ENCODE data around the gene MAB21L3. TPM values are rescaled to one million over a fixed set of nuclear protein-coding genes. Genes with fewer than 3 reads are reported as not detected.
A peak's percentile ranks its signal among the peaks of the same experiment; 100 is the strongest.

The MAB21L3 gene
- total RNA-seq, 1 donor from 2014 or later: 0.46 TPM

DNA sequence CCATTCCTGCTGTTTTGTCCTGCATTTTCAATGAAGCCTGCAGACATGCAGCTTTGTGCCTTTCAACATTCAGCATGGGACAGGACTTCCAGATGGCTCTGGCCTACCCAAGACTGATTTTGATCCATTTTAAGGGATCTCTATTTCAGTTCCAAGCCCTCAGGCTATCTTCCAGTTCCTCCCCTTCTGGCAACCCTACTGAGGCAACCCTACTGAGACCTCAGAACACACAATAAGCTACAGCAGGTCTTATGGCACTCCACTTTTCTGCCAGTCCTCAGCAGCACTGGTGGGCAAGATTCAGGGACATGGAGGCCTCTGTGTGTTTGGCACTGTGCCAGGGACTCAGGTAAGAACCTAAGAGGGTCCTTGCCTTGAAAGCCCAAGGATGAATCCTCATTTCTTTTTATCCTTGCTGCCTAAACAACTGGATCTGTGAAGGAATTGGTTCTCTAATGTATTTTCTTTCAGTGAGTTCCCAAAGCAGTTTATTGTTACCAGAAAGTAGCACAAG is 50.7 kb downstream of the MAB21L3 start:
- ATAC-seq: no peak
- Histone ChIP-seq H3K36me3 (no peaks in the 10 kb centered on the region), H3K4me1 (no peaks in the 10 kb centered on the region), H3K9me3 (no peaks in the 10 kb centered on the region), H3K27ac (no peak overlapping the region), H3K27me3 (no peaks in the 10 kb centered on the region), H3K4me3 (no peak overlapping the region)
- DNase-seq: no peak
- intact Hi-C loops (cut with DNase I): loop anchor here (10.0 kb wide), 1 partner anchor 333 kb away; no protein-coding TSS in a partner anchor
- TF ChIP-seq, protein P1, sequence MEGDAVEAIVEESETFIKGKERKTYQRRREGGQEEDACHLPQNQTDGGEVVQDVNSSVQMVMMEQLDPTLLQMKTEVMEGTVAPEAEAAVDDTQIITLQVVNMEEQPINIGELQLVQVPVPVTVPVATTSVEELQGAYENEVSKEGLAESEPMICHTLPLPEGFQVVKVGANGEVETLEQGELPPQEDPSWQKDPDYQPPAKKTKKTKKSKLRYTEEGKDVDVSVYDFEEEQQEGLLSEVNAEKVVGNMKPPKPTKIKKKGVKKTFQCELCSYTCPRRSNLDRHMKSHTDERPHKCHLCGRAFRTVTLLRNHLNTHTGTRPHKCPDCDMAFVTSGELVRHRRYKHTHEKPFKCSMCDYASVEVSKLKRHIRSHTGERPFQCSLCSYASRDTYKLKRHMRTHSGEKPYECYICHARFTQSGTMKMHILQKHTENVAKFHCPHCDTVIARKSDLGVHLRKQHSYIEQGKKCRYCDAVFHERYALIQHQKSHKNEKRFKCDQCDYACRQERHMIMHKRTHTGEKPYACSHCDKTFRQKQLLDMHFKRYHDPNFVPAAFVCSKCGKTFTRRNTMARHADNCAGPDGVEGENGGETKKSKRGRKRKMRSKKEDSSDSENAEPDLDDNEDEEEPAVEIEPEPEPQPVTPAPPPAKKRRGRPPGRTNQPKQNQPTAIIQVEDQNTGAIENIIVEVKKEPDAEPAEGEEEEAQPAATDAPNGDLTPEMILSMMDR (IDR thresholded peaks at IDR 0.05): no peak

DNA sequence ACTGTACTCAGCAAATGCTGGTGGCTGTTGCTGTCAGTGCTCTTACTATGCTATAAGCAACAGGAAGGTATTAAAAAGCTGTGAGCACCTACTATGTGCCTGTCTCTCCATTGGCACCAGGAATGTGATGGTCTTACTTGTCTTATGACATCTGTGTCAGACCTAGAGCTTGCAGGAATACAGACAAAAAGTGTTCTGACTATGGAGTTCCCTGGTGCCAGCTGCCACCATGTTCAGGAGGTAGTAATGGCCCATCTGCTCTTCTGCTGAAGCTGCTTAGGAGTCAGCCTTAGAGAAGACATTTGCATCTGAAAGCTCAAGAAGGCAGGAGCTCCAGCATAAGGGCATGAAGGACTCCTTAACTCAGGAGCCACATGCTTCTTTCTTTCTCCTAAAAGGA is 52.3 kb downstream of the MAB21L3 start:
- no peak overlapping the region for H3K4me3 ChIP-seq
- H3K36me3 ChIP-seq: no peaks in the 10 kb centered on the region
- peaks cover 6% of the 10 kb centered on the region for H3K4me1 ChIP-seq
- H3K27me3 ChIP-seq: no peaks in the 10 kb centered on the region
- no peak for DNase-seq
- intact Hi-C loops (cut with DNase I): loop anchor here (10.0 kb wide), 1 partner anchor 331 kb away; no protein-coding TSS in a partner anchor
- no peak overlapping the region for H3K27ac ChIP-seq
- no peak for ATAC-seq
- H3K9me3 ChIP-seq: no peaks in the 10 kb centered on the region
- TF ChIP-seq, protein P1 (IDR thresholded peaks at IDR 0.05): no peak

DNA sequence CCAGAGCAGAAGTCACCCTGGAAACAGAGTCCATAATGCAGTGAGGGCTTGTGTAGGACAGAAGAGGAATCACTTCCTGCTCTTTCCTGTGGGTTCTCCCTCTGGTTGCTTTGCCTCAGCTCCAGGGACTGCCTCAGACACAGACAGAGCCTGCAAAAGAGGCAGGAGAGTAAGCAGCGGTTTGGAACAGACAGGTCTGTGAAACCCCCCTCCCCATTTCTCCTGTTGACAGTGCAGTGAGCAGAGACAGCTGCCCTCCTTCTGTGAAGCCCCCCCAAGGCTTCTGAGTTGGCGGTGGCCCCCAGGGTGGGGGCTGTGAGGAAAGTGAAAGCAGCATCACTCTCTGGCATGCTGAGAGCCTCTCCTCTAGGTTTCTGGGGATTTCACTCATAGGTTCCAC is 53.0 kb downstream of the MAB21L3 start:
- H3K36me3 ChIP-seq: no peaks in the 10 kb centered on the region
- DNase-seq (no peak), ATAC-seq (no peak)
- intact Hi-C loops (cut with DNase I): loop anchor here (10.0 kb wide), 1 partner anchor 331 kb away; no protein-coding TSS in a partner anchor
- peak overlapping the region; percentile 31 for H3K27ac ChIP-seq
- no peak overlapping the region for H3K4me3 ChIP-seq
- no peaks in the 10 kb centered on the region for H3K9me3 ChIP-seq
- TF ChIP-seq, protein P1 (IDR thresholded peaks at IDR 0.05): no peak
- peaks cover 6% of the 10 kb centered on the region for H3K4me1 ChIP-seq
- no peaks in the 10 kb centered on the region for H3K27me3 ChIP-seq

DNA sequence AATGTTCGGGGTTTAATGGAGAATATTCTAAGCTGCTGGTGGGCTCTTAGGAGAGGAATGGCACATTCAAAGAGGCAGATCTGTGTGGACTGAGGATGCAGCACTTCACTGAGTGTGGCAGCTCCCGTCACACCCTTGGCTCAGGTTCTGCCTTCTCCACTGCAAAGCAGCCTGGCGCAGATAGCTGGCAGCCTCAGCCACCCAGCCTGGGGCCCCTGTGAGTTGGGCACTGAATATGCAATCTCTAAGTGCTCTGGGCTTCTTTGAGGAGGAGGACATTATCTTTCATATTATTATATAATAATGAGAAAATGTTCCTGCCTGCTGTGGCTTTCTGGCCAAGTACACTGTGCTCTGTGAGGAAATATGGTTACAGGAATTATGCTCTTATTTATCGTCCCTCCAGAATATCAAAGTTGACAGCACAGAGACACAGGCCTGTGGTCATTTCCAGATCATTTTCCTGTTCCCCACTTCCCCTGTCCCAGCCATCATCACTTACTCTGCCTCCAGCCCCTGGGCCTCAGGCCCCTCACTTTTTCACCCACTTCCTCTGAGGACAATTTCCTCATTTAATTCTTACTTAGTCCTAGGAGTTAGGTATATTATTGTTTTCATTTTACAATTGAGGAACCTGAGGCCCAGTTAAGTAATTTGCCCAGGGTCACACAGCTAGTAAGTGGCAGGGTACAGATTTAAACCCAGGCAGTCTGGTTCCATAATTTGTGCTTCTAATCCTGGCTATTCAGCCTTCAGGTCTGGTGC is 53.6 kb downstream of the MAB21L3 start:
- H3K4me1 ChIP-seq: peaks cover 6% of the 10 kb centered on the region
- H3K9me3 ChIP-seq: no peaks in the 10 kb centered on the region
- ATAC-seq (no peak), DNase-seq (no peak)
- H3K27ac ChIP-seq: peak overlapping the region; percentile 18
- no peak overlapping the region for H3K4me3 ChIP-seq
- intact Hi-C loops (cut with DNase I): loop anchor here (10.0 kb wide), 1 partner anchor 330 kb away; no protein-coding TSS in a partner anchor
- TF ChIP-seq, protein P1 (IDR thresholded peaks at IDR 0.05): no peak
- no peaks in the 10 kb centered on the region for H3K36me3 ChIP-seq
- H3K27me3 ChIP-seq: no peaks in the 10 kb centered on the region

DNA sequence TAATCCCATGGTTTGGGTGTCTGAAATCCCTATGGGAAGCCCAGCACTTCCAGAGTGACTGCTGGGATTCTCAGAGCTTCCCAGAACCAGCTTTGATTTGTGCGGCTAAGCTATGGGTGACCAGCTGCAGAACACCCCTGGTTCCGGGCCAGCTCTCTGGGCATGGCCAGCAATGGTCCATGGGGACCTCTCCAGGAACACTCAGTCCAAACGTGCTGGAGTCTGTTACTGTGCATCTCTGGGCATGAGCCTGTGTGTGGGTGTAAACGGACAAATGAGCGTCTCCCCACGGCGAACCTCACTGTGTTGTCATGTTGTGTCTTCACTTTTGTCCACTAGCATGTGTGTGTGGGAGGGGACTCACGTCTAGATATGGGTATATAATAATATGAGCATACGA is 54.4 kb downstream of the MAB21L3 start:
- intact Hi-C loops (cut with DNase I): loop anchor here (10.0 kb wide), 1 partner anchor 329 kb away; no protein-coding TSS in a partner anchor
- no peak overlapping the region for H3K27ac ChIP-seq
- H3K4me1 ChIP-seq: peaks cover 6% of the 10 kb centered on the region
- H3K9me3 ChIP-seq: no peaks in the 10 kb centered on the region
- DNase-seq (no peak), ATAC-seq (no peak)
- H3K4me3 ChIP-seq: no peak overlapping the region
- no peaks in the 10 kb centered on the region for H3K27me3 ChIP-seq
- no peaks in the 10 kb centered on the region for H3K36me3 ChIP-seq
- TF ChIP-seq, protein P1 (IDR thresholded peaks at IDR 0.05): no peak
